Fibroblast of peridontal ligament (primary cell): ENCODE measurements around the gene ANKS1B.
"Not testable (repeated sequence)": the region's sequence is repeated elsewhere in the genome, so short reads cannot be mapped to it uniquely, and the experiment has no call there.

Source experiments
- DNase-seq: peaks from one replicate; pipeline ENCODE4 v3.0.0-alpha.2; 2010; ENCODE audit errors: extremely low read depth

The ANKS1B gene

DNA sequence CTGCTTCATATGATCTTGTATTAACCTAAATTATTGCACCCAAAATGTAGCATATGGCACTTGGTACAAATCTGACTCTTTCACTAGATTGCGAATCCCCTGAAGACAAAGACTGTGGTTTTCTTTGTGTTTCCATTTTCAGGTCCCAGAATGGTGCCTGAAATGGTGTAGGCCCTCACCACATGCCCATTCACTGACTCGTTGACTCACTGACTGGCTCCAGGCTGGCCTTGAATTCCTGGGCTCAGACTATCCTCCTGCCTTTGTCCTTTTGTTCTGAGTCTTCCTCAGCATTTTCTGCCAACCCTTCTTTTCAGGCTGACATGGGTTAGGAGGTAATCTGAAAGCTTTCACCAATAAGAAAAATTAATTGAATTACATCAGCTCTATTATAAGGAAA lies 705.8 kb downstream of the ANKS1B start:
- no peak for DNase-seq

GRCh38 chr12:99277591-99278379 lies 707.0 kb downstream of the ANKS1B start:
- DNase-seq = no peak

DNA sequence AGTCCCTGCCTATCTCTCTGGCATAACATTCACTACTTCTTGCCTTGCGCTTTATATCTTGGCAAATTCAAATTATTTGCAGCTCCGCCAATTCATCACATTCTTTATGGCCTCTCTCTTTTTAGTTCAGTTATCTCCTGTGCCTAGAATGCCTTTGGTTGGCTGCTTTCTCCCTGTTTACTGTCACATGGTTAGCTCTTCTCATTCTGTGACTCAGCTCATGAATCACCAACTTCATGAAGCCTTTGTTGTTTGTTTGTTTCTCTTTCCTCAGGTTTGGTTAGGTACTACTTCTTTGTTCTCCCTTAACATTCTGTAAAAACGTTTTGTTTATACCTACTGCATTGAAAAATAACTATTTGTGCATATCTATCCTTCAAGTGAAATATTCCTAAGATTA lies 713.7 kb downstream of the ANKS1B start:
- no peak for DNase-seq

DNA sequence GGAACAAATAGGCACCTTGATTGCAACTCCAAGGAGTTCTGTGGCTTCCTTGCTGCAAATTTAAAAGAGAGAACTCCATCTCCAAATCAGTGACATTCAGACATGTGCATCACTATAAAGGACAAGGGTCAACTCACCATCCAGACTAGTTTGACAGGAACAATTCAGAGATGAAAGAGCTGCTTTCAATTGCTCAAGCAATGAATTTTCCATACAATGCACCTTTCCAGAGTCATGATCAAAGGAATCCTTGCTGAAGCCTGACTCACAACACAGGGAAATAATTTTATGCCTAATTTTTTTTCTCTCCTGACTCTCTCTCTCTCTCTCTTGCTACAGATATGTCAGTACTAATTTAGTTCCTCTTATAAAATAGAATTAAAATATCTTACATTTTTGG lies 717.7 kb downstream of the ANKS1B start:
- no peak for DNase-seq

GRCh38 chr12:99265648-99266047 lies 719.1 kb downstream of the ANKS1B start:
- DNase-seq = no peak

- DNase-seq = no peak
These were observed 723.5 kb downstream of the ANKS1B start for GRCh38 chr12:99261256-99261655.

GRCh38 chr12:99260456-99260996 lies 724.2 kb downstream of the ANKS1B start:
- no peak for DNase-seq

DNA sequence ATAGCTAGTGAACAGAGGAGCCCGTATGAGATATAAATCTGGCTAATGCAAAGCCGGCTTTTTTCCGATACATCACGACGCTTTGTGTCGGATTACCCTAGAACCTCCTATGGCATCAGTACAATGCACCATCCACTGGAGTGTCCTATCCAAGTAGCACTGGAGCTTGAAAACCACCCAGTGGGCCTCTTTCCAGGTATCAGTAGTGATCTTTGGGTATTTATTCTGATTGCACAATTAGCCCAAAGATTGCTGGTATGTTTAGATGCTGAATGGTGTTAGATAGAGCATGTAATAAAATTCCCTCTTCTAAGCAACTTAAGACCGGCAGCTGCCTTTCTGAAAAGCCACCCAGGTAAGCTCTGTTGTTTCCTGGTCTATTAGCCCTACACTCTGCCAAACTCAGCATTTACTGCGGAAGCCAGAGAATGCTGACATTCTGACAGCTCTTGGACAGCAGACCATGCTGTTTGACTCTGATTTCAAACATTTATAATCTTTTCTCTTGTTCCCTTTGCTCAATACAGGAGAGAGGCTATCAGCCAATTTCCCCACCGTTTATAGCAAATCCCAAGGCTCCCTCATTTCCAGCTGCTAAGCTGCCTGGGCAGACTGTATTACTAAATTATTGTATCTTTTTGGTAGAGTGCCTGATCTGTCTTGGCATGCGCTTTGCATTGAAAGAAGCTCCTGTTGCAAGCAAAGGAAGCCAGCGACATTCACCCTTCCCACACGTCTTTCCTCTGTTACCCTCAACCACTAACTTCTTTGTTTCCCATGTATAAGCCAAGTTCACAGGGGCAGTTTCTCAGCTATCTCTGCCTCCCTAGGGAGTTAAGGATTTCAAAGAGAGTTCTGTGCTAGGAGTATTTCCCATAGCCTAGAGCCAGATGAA lies 725.4 kb downstream of the ANKS1B start:
- DNase-seq = no peak

DNA sequence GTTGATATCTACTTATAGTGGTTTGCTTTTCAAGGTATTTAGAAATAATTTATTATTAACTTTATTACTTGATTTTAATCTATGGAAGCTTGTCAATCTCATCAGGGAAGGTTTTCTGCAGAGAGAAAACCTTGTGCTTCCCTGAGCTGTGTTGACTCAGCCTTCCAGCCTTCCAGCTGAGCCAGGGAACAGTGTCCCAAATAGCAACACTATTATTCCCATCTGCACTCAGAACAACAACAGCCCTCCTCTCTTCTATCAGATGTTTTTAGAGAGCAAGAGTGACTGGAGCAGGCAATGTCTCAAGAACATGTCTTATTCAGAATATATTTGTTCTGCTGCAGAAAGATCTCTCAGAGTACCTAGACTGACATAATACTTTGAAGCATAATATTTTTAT lies 727.1 kb downstream of the ANKS1B start:
- DNase-seq = no peak

DNA sequence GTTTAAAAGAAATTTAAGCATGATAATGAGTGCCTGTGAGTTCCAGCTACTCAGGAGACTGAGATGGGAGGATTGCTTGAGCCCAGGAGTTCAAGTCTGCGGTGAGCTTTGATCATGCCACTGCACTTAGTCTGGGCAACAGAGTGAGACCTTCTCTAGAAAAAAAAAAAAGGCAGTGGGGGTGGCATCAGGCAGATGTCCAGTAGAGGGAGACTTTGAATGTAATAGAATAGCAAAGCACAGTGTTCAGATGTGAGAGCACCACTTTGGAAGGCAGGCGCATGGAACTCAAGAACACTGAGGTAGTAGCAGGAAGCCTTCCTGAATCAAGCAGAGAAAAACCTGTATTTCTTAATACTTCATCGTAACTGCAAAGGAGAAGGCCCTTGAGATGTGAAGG lies 731.7 kb downstream of the ANKS1B start:
- DNase-seq = no peak

DNA sequence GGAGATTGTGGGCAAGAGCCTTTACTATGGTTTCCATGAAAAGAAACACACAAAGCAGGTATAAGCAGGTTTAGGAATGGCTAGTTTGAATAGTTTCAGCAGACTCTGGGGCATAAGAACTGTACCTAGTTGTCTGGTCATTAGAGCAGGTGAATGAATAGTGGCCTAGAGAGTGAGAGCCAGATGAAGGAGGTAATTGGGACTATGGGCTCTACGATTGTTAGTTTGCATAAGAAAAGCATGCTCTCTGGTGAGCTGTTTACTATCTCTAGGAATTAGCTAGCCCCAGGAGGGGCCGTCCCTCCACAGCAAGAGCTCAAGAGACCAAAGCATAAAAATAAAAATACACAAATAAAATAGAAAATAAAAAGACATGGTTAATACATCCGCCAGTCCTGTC lies 734.6 kb downstream of the ANKS1B start:
- no peak for DNase-seq

GRCh38 chr12:99249543-99249942 lies 735.2 kb downstream of the ANKS1B start:
- DNase-seq = no peak

GRCh38 chr12:99237907-99238538 lies 746.7 kb downstream of the ANKS1B start:
- DNase-seq = not testable (repeated sequence)

DNA sequence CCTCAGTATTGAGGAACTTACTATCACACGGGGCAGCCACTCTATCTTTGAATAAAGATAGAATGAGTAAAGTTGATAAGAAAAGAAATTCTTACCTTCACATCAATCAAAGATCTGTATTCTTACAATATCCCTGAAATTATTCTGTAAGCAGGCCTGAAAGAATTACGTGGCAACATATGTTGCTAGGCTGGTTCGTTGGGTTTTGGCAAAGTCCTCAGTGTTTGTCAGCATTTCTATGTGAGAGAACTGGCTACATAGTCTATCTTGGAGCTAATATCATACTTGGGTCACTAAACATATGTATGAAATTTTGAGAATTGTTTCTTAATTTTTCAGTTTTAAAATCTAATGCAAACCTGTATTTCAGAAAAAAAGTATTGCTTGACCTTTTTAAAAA lies 749.4 kb downstream of the ANKS1B start:
- no peak for DNase-seq

- no peak for DNase-seq
These were observed 750.0 kb downstream of the ANKS1B start for GRCh38 chr12:99234702-99235101.

DNA sequence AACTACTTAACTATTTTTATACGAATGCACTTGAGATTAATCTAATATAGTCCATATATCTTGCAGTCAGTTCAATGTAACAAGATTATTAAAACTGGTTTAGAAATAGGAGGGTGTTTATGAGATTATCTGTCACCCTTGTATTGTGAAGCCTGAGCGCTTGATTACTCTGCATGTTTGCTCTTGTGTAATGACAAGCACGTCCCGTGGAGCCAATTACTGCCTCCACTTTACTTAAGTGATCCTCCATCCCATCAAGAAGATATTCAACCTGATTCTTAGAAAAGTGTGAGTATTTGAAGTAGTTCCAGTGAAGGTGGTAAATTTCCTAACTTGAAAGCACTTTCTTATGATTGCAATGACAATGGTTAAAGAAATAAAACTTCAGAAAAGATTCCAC lies 752.4 kb downstream of the ANKS1B start:
- DNase-seq = no peak

DNA sequence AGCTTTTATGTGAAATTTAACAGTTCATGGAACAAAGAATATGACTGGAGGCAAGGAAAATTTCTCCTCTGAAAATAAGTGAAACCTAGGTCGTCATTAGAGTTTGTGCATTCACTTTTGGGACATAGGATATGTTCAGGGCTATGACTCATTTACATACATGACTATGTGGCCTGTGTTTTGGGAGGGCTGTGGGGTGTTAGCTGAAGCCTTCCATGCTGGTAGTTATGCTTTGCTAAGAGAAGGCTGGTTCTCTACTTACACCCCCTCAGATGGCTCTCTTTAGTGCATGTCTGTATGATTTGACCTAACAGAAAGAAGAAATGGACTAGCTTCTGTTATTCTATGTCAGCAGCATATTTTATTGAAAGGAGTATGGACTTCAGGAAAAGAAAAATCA lies 753.7 kb downstream of the ANKS1B start:
- DNase-seq = no peak

- no peak for DNase-seq
These were observed 760.5 kb downstream of the ANKS1B start for GRCh38 chr12:99224237-99224636.

GRCh38 chr12:99223579-99223978 lies 761.2 kb downstream of the ANKS1B start:
- no peak for DNase-seq

- DNase-seq = no peak
These were observed 771.7 kb downstream of the ANKS1B start for GRCh38 chr12:99213047-99213446.

DNA sequence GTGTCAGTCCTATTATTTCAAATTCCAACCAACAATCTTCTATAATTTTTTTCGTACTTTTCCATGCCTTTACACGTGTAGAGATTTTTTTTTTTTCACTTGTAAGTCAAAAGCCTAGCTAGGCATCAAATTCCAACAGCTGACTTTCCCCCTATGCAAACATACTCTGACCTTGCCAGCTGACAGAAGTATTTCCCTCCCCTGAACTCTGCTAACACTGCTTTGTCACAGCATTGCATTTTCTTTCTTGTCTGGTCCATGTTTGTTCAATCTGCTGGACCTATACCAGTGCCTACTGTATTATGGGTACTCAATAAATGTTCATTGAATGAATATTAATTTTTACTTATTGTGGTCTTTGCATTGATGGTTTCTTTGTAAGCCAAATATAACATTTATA lies 772.5 kb downstream of the ANKS1B start:
- DNase-seq = no peak

DNA sequence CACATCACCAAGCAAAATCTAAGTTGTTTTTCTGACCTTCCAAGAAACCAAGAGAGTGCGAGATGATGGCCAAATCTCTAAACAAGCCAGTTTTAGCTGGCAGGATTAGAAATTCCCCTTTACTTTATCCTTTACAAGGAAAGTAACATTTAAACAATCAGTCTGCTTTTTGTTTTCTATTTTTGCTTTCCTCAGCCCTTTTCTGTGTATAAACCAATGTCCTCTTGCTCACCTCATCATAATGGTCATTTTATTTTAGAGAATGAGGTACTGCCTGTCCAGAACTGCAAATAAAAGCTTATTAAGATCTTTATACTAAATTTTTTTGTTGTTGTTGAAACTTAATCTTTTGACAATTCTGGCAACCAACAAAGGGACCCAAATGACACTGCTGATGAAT lies 779.6 kb downstream of the ANKS1B start:
- DNase-seq = no peak
